GM21423 (cell line): ENCODE results near the gene NEBL.
"Not testable (repeated sequence)": the region's sequence is repeated elsewhere in the genome, so short reads cannot be mapped to it uniquely, and the experiment has no call there.

Experiments
- ATAC-seq: cut with Tn5 transposase; IDR thresholded peaks from one replicate; pipeline ENCODE4 v1.9.1; 2021; ENCODE audit warnings: mild to moderate bottlenecking, moderate library complexity; ENCODE audit not compliant: unreplicated experiment

The NEBL gene

GRCh38 chr10:20897146-20897825, at the start of gene NEBL:
Gene NEBL, minus strand, starts transcription at chr10:20897311. Its CDS starts 106 bp downstream, at chr10:20897205.
- no peak for ATAC-seq

GRCh38 chr10:20945546-20946332, 48.6 kb upstream of the NEBL start:
- no peak for ATAC-seq

GRCh38 chr10:20944789-20945502, 47.8 kb upstream of the NEBL start:
- ATAC-seq: no peak

- ATAC-seq: not testable (repeated sequence)
These were observed 42.3 kb upstream of the NEBL start for GRCh38 chr10:20939414-20939813.

- ATAC-seq: no peak
These were observed 39.3 kb upstream of the NEBL start for GRCh38 chr10:20936396-20936795.

- no peak for ATAC-seq
These were observed 38.8 kb upstream of the NEBL start for GRCh38 chr10:20935931-20936330.

- ATAC-seq: no peak
These were observed 38.2 kb upstream of the NEBL start for GRCh38 chr10:20935301-20935700.

- no peak for ATAC-seq
These were observed 36.6 kb upstream of the NEBL start for GRCh38 chr10:20933705-20934104.

- no peak for ATAC-seq
These were observed 35.6 kb upstream of the NEBL start for GRCh38 chr10:20932606-20933126.

GRCh38 chr10:20931156-20931795, 34.2 kb upstream of the NEBL start:
- ATAC-seq: no peak

GRCh38 chr10:20927456-20927855, 30.3 kb upstream of the NEBL start:
- no peak for ATAC-seq

GRCh38 chr10:20922451-20922850, 25.3 kb upstream of the NEBL start:
- no peak for ATAC-seq

GRCh38 chr10:20922033-20922432, 24.9 kb upstream of the NEBL start:
- no peak for ATAC-seq

GRCh38 chr10:20920061-20920460, 22.9 kb upstream of the NEBL start:
- no peak for ATAC-seq

GRCh38 chr10:20919481-20919880, 22.4 kb upstream of the NEBL start:
- no peak for ATAC-seq

- ATAC-seq: no peak
These were observed 19.9 kb upstream of the NEBL start for GRCh38 chr10:20916976-20917375.

- ATAC-seq: no peak
These were observed 15.9 kb upstream of the NEBL start for GRCh38 chr10:20912969-20913368.

GRCh38 chr10:20911626-20912025, 14.5 kb upstream of the NEBL start:
- no peak for ATAC-seq

- ATAC-seq: no peak
These were observed 12.7 kb upstream of the NEBL start for GRCh38 chr10:20909801-20910200.

GRCh38 chr10:20908391-20908790, 11.3 kb upstream of the NEBL start:
- ATAC-seq: no peak
